HCEC 1CT (cell line): ENCODE measurements around the gene PSMB7.
A peak's percentile ranks its signal among the peaks of the same experiment; 100 is the strongest.

Experiments used
- DNase-seq: peaks from one replicate; pipeline ENCODE4 v3.0.0-alpha.2; 2017

PSMB7 gene

DNA sequence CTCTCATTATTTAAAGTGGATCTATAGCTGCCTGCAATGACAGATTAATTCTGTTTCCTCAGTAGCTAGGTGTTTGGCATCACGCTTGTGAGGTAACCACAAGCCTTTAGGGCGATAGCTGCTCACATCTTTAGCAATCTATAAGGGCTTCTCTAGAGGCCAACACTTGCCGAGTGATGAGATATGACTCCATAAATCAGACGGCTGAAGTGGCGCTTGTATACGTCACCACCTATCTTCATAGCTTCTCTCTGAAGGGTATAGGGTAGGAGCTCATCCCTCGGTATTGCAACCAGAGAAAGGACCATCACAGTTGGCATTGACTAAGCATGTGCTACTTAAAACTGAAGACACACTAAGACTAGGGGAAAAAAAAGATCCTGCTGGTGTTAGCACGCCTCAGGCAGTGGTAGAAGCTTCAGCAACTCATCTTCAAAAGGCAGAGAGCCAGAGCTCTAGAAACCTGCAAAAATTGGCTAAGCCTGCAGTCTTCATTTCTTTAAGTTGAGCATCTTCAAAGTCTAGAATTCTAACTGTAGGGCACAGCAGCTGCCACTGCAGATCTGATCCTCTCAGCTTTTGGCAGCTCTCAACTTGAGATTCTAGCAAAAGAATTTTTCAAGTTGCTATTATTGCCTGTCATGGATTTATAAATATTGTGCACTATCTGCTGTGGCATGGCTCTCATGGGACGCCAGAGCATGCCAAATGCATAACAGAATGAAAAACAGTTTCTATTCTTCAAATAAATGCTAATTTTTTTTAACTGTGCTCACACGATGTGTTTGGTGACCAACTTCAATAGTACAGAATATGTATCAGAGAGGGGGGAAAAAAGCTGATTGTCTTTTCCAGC lies 37.5 kb downstream of the PSMB7 start:
- DNase-seq, result no peak

DNA sequence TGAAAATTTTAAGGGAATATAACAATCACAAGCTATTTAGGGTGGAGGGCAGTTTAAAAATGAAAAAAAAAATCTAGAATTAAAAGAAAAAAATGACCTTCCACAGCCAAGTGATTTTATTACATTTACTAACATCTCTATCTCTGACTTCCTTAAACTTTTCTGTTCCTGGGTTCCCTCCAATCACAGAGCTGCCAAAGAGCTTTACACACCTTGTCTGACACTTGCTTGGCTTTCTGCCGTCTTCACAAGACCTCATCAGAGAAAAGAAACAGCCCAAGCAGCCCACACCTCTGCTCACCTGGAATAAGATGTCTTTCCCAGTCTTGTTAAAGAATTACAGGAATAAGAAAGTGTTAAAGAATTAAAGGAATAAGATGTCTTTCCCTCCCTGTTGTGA lies 38.9 kb downstream of the PSMB7 start:
- DNase-seq, result no peak

DNA sequence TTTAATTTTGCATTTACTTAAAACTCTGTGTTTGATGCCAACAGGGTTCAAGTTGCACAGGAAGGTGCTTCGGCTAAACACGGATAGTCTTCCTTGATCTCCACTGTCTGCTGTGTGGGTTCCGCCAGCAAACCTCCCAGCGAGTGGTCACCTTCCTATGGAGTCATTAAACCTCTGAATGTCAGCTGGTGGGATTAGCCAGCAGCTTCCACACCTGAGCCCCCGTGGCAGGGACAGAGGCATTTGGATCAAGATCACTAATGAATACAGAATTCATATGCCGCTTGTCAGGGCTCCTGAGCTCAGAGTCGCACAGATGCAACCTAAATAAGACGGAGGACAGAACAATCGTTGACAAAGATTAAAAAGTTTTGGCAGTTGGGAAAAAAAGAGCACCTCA lies 39.5 kb downstream of the PSMB7 start:
- DNase-seq, result no peak

DNA sequence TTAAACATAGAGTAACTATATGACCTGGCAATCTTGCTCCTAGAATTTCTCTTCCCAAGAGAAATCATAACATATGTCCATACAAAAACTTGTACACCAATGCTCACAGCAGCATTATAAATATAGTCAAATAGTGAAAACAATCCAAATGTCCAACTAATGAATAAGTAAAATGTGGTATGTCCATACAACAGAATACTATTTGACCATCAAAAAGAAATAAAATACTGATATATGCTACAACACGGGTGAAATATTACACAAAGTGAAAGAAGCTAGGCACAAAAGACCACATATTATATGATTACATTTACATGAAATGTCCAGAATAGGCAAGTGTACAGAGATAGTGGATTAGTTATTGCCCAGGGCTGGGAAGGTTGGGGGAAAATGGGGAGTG lies 41.4 kb downstream of the PSMB7 start:
- no peak for DNase-seq

DNA sequence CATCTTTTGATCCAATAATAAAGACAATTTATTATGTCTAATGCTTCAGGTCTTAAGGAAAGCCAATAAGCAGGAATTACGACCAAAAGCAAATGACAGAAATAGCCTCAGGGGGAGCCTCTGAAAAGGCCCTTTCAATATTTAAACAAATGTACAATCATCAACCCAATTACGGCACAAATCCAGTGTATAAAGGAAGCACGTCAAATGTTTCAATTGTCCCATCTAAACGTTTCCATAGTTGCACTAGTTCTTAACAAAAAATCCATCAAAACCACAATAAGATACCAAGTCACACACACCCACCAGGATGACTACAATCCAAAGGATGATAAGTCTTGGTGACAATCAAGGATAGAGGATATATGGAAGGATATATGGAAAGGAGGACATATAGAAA lies 41.9 kb downstream of the PSMB7 start:
- DNase-seq, result no peak

DNA sequence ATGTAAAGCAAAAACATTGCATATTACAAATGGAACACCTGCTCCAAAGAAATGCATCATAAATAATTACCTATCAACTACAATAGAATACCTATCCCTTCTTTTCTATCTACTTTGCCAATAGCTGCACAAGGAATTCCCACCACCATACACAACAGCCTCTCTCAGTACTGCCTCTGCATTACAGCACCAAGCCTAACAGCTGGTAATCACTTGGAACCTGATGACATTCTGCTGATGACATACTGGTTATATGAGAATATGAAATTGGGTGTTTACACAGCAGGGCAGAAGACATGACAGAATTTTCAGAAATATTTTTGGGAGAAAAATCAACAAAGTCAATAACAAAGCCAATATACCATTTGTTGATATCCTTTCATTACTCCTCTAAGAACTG lies 43.2 kb downstream of the PSMB7 start:
- no peak for DNase-seq

DNA sequence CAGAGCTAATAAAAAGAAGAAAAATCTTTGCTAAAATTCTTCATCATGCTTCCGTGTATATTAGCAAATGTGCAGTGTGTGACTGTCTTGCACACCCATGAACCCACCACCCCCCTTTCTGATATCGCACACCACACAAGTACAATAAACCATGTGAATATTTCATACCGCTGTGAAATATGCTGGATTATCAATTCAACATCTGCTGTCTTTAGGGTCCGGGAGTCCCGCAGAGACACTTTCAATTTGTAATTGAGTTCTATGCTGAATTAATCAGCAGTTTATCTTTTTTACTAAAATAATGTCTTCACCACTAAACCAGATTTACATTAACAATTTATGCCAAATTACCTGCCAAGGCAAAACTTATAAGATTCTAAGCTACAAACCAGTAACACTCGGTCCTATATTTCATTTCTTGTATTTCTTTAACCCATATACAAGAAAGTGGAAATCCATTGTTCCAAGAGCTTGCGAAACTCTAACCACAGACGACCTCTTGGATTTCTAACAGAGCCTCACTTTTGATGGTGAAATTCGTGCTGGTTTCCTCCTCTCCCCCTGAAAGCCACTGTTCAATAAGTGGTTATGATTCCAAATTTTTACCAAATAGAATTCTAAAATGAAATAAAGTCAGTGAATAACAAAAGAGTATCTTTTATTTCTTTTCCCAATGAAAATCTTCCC lies 44.2 kb downstream of the PSMB7 start:
- DNase-seq, result peak; percentile 48

DNA sequence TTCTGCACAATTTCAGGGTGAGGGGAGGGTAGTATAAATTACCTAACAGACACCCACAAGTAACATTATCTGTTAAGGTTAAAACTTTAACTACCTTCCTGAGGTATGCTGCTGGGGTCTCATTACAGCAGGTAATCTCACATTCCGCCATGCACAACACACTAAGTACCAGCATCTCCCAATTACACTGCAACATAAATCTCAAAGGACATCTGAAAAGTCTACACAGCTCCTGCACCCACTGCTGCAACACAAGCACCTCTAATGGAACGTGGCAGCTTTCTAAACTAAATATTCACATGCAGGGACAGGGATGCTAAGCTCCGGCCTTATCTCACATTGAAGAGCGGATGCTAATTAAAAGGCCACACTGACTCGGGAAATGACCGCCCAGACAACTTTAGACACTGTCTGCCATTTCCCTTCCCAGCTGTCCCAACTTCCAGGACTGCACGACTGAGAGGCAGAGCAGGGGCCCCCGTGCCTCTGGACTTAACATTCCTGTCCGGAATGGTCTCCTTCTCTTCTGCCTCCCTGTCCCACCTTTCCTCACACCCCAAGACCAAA lies 45.9 kb downstream of the PSMB7 start:
- no peak for DNase-seq

DNA sequence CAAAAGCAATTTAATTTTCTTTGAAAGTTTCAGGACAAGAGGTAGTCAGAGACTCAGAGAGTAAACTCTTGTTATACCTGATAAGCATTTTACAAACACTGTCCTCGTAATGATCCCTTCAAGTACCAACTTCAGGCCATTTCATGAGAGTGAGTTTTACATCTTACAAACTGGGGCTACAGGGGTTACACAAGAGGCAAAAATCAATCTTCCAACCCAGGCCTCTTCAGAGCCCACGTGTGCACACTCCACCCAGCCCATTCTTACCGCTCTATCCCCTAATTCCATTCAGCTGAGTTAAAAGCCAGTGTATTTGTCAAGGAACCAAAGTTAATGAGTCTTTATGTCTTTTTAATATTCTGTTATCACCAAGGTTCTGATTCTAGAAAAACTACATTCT lies 46.5 kb downstream of the PSMB7 start:
- no peak for DNase-seq

DNA sequence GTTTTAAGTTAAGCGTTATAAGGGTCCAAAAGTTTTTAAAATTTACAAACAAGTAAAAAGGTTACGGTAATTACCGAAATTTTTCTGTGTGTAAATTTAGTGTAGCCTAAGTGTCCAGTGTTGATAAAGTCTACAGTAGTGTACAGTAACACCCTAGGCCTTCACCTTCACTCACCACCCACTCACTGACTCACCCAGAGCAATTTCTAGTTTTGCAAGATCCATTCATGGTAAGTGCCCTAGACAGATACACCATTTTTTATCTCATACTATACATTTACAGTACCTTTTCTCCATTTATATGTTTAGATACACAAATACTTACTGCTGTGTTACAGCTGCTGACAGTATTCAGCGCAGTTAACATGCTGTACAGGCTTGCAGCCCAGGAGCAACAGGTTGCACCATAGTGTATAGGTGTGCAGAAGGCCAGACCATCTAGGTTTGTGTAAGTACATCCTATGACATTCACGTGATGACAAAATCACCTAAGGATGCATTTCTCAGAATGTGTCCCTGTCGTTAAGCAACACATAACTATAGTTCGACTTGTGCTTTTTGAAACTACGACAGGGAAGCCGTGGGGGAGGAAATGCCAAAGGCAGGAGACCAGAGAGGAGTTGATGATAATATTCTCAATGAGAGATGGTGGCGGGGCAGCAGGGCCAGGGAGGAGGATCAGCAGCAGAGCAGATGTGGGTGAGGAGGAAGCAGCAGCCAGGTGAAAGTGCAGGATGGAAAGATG lies 48.6 kb downstream of the PSMB7 start:
- peak; percentile 37 for DNase-seq

DNA sequence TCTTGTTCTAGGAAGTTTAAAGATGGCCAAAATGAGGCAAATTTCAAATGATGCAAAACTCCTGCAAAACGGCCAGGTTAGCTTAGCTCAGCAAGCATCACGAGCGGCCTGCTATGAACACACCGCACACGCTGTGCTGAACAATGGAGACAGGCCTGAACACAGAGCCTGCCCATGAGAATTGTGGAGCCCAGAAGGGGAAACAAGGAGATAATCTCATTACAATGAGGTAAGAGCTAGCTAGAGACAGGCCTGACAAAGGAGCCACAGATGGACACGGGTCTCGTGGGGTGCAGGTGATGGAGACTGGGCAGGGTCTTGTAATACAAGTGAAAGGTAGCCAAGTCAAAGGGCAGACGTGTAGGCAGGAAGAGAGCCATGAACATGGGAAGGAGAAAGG lies 50.2 kb downstream of the PSMB7 start:
- DNase-seq, result no peak

DNA sequence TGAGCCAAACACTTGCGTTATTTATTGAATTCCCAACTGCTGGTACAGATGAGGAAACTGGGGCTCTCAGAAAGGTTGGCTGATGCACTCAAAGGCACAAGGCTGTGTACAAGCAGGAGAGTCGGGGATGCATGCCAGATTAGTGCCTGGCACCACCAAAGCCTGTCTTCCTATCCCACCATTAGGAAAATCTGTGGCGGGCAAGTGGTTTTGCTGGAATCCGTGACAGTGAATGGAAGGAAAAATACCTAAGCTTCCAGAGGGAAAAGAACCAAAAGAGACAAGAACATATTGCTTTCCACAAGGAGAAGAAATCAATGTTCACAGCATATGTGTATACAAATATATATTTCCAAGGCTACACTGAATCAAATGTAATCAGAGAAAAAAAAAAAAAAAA lies 51.1 kb downstream of the PSMB7 start:
- no peak for DNase-seq

DNA sequence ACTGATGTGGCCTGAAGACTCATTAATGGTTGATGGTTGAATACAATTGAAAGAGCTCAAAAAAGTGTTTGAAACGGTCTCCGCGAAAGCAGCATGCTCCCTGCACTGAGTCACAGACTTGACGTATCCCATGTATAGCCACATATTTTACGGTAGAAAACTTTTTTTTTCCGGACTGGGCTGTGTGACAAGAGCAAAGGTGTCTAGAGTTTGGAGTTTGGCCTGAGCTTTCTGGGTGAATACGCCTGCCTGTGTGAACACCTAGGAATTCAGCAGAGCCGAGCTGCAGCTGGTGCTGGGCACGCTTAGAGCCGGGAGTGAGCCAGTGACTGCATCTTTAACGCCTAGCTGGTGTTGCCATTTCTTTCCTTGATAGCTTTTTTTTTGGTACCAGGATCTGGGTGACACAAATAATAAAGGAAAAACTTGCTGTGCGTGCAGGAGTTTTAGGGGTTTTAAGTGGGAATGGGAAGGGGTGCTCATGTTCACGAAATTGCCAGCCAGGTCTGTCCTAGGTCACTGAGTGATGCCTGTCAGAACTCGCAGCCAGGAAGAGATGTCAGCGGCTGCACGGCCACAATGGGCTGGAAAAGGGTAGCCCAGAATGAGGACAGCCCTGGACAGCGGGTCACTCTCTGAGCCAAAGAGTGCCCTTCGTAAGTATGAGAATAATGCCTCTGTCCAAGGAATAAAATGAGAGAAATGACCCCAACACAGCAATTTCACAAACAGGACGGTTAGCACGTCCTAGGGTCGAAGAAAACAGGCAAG lies 51.7 kb downstream of the PSMB7 start:
- no peak for DNase-seq

DNA sequence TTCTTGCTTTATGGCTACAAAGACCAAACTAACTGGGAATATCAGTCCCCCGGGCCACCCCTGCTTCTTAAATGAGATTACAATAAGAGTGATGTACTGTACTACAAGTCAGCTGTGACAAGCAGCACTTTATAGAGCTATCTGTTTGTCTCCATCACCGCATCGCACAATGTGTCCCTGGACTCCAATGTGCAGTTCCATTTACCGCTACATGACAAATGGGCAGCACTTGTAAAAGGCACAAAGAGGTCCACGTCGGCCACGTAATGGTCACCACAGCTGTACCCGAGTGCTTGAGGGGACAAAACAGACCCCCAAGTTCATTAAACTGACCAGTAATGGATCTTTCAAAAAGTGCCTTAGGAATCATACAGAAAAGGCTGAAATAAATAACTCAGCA lies 54.1 kb downstream of the PSMB7 start:
- DNase-seq, result no peak

DNA sequence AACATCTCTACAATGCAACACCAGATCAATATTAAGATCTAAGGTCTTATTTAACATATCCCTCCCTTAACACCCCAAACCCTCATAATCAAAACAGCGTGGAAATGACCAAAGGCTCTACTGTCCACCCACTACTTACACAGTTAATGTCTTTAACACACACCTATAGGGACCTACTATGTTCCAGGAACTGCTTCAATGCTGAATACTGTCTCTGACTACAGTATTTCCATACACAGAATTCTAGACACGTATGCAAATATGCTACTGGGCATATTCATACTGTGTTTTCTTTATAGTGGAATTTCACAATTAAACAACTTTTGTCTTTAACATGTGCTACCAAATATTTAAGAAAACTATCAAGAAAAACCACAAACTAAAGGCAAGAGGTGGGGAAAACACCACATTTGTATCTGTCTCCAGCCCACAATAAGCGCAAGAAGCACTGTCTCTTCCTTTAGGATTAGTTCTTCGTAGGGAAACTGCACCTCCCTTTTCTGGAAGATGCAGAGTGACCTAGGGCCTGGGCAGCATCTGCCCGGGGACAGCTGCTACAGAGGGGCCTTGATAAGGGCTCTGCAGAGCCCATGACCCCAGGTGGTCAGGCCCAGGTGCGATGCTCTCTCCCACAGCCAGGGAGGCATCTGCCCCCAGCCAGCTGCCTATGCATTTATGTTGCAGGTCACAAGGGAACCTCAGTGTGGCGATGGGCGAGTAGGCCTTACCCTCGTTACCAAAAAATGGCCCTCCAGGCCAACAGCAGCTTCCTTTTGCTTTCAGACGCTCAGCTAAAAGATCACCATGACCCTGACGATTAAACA lies 55.2 kb downstream of the PSMB7 start:
- DNase-seq, result no peak

DNA sequence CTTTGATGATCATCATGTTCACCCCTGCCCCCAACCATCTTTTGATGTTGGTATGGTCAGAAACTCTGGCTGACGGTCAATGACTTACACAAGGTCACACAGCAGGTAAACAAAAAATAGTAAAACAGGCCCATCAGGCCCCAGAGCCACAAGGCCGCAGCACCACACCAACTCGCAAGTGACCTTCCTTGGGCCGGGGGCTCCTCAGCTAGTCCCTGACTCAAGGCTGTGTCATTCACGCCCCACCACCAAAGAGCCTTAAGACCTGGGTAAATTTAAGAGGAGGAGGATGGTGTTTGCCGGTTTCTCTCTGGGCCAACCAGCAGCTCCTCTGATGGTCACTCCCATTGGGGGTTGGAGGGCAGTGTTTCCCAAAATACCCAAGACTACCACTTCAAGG lies 55.8 kb downstream of the PSMB7 start:
- no peak for DNase-seq

DNA sequence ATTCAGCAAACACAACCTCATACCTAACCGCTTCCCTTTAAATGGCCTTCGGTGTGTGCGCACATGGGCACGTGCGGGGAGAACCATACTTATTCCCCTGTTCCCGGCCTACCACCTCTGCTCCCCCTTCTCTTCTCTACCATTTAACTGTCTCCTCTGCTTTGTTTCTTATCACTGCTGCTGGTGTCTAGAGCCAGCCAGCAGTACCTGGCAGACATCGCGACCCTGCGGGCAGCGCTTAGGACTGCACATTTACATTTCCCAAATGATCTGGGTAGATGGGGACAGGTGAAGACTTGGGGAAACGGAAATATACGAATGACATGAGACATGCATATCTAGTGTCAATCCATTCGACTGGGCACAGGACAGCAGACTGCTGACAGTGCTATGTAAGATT lies 56.6 kb downstream of the PSMB7 start:
- no peak for DNase-seq

DNA sequence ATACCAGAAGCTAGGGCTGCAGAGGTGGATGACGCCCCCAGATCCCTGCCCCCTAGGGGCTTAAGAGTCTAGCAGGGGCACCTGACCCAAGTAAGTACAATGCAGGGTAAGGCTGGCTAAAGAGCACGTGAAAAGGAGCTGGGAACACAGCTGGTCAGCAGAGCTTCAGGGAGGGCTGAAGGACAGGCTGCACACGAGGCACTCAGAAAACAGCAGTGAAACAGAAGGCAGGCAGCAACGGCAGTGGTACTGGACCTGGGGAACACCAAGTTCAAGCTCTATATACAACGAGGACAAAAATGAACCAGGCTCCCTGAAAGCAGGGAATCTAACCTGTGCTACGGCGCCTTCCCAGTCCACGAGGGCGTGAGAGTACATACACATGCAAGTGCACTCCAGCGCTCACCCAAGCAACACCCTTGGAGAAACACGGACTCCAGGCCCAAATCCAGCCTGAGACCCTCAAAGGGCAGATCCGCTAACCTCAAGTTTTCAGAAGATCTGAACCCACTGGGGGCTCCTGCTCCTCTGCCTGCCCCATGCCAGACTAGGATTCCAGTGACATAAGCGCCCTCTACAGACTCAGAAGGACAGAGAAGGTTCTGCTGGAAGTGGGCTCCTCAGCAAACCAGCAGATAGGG lies 57.4 kb downstream of the PSMB7 start:
- no peak for DNase-seq

DNA sequence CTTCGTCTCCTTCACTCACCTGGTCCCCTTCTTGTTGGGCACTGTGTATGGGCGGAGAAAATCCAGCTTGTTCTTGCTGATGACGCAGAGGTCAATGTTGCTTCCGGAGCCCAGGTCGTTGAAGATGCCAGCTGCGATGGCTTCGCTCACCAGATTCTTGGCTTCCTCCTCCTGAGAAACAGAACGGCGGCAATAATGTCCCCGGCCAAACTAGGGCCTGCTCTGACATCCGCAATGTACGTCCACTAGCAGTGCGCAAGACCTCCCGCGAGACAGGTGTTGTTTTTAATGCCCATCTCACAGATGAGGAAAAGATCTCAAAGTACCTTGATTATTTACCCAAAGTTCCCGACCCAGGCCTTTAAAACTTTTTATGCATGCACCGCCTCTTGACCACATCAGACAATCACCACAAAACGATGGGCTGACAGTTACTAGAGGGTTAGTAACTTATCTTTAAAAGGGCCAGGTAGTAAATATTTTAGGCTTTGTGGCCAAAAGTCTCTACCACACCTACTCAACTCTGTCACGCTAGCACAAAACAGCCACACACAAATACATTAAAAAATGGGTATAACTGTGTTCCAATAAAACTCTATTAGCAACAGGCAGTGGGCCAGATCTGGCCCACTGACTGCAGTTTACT lies 58.4 kb downstream of the PSMB7 start:
- DNase-seq, result no peak

DNA sequence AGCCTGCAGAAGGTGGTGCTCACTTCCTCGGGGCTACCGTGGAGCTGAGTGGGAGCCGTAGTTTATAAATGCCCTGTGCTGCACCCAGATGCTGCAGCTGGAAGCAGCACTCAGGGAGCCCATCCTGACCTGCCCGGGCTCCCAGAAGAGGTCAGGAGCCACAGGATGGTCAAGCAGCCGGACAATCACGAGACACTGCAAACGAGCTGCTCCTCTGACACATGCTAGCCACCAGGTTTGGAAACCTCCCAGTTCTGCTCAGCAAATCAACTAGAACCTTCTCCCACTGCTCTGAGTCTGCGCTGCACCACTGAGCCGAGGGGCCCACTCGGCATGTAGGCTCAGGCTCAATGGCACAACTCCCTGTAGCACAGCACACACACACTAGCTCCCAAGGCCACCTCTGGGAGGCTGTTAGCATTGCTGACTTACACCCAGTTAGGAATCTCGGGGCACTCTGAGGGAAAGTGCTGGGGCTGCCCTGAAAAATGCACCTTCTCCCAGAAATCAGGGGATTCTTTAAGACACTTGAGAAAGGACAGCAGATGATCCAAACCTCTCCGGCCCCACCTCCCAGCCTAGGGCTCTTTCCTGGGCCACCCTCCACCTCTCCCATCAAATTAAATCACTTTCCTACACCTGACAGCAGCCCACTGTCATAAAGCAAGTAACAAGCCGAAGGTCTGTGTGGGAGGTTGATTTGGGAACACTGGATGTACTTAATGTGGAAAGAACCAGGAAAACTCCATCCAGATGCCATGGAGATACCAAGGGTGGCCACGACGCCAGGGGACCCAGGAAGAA lies 59.1 kb downstream of the PSMB7 start:
- no peak for DNase-seq
